ENCODE measurements around the gene TBC1D16.

DNA sequence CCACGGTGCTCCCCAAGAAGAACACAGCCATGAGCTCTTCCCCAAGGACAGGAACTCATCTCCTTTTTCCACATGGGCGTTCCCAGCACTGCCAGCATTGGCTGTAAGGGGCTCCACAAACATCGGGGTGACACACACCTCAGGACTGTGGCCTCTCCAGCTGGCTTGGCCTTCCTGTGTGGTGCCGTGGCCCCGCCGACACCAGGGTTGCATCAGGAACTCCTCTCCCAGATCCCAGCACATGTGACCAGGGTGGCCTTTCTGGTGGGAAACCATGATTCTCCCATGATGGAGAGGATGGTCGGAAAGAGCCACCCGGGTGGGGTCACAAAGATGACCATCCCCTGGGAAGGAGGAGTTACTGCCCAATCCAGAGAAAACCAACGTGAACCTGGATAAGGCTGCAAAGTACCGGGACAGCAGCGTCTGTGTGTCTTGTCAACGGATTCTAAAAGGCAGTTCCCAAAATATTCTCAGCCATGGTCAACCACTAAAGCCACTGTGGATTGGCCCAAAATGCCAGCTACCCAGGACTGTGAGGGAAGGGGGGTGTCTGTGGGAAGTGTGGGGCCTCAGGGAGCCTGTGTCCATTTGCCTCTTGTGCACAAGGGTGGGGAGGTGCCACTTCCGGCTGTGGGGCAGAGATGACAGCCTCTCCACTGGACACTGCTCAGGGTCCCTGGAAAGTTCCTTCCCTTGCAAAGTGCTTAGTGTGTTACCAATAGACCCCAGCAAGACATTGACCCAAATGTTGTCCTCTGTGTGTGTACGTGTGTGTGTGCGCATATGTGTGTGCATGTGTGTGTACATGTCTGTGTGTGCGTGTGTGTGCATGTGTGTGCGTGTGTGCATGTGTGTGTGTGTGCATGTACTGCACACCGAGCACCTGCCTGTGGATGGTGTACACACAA is 118.4 kb downstream of the TBC1D16 start:
- TF ChIP-seq CTCF (conservative IDR thresholded peaks at IDR 0.05; ENCODE audit: low read length) (no peak), EZH2phosphoT487 (IDR thresholded peaks at IDR 0.05; ENCODE audit: borderline replicate concordance, low read depth, low read length) (no peak)

Data from OCI-LY7 (cell line).